PC-9 (cell line): ENCODE measurements around the gene ANP32B. TPM values are rescaled to one million over a fixed set of nuclear protein-coding genes. Genes with fewer than 3 reads are reported as not detected.

ENCODE experiments used
- BruUV-seq: library from RNA; stranded (reverse); fragments of 400-500 nt; replicated peaks from 2 replicates; lab custom pipeline; 2021; lab: Mats Ljungman, UMichigan
- CTCF ChIA-PET: fragments of 300-600 bp; sonication (Branson Sonifier 250); formaldehyde crosslinking; loops from one replicate; lab custom pipeline; 2022; ENCODE audit warnings: antibody characterized with exemption; lab: Charles Lee
- POLR2A ChIA-PET: fragments of 300-600 bp; sonication (Branson Sonifier 250); formaldehyde crosslinking; loops from one replicate; lab custom pipeline; 2022; ENCODE audit warnings: antibody characterized with exemption; ENCODE audit not compliant: unreplicated experiment; lab: Charles Lee
- DNase-seq, 2 experiments: peaks; one replicate each; pipeline versions ENCODE4 v3.0.0 to v3.0.0-alpha.2; 2015 to 2022; ENCODE audit warnings: mixed read lengths in 1 of 2
- H2AFZ ChIP-seq: fragments of 200-600 bp; sonication (generic); 2 replicates; pipeline ENCODE4 v1.8.1; 2017; ENCODE audit warnings: antibody characterized with exemption
- H3F3A ChIP-seq: fragments of 200-600 bp; sonication (generic); 2 replicates; pipeline ENCODE4 v1.8.1; 2017; ENCODE audit warnings: antibody characterized with exemption, mild to moderate bottlenecking, low read depth; ENCODE audit not compliant: insufficient read depth
- H3K27ac ChIP-seq: fragments of 200-600 bp; sonication (generic); 2 replicates; pipeline ENCODE4 v1.6.1; 2016; ENCODE audit warnings: mixed run types
- H3K27me3 ChIP-seq: fragments of 200-600 bp; sonication (generic); 2 replicates; pipeline ENCODE4 v1.6.1; 2016; ENCODE audit warnings: low read depth, mixed run types; ENCODE audit not compliant: insufficient read depth
- H3K36me3 ChIP-seq: fragments of 200-600 bp; sonication (generic); 2 replicates; pipeline ENCODE4 v1.6.1; 2016; ENCODE audit warnings: low read depth, mixed run types
- H3K4me1 ChIP-seq: fragments of 200-600 bp; sonication (generic); replicated peaks from 2 replicates; pipeline ENCODE4 v1.6.1; 2016; ENCODE audit warnings: mixed run types; ENCODE audit not compliant: insufficient read depth
- H3K4me2 ChIP-seq: fragments of 200-600 bp; sonication (generic); 2 replicates; pipeline ENCODE4 v1.6.1; 2017; ENCODE audit warnings: mixed run types
- H3K4me3 ChIP-seq: fragments of 200-600 bp; sonication (generic); 2 replicates; pipeline ENCODE4 v1.6.1; 2016; ENCODE audit warnings: mixed run types
- H3K79me2 ChIP-seq: fragments of 200-600 bp; sonication (generic); 2 replicates; pipeline ENCODE4 v1.6.1; 2017; ENCODE audit warnings: low read depth, mixed run types
- H3K9me2 ChIP-seq: fragments of 200-600 bp; sonication (generic); 2 replicates; pipeline ENCODE4 v1.8.1; 2017; ENCODE audit warnings: mild to moderate bottlenecking; ENCODE audit not compliant: insufficient read depth
- H3K9me3 ChIP-seq: fragments of 200-600 bp; sonication (generic); 2 replicates; pipeline ENCODE4 v1.8.1; 2016; ENCODE audit warnings: low read depth; ENCODE audit not compliant: insufficient read depth
- H4K20me1 ChIP-seq: fragments of 200-600 bp; sonication (generic); 2 replicates; pipeline ENCODE4 v1.8.1; 2017; ENCODE audit not compliant: insufficient read depth
- CTCF ChIP-seq: fragments of 200-600 bp; sonication (generic); conservative IDR thresholded peaks from 2 replicates; pipeline ENCODE4 v1.6.1; 2017; ENCODE audit warnings: mixed run types, antibody characterized with exemption, mild to moderate bottlenecking, moderate library complexity
- EZH2 ChIP-seq: fragments of 200-600 bp; sonication (generic); IDR thresholded peaks from 2 replicates; pipeline ENCODE4 v1.8.0; 2017; ENCODE audit warnings: antibody characterized with exemption, low read depth
- intact Hi-C: fragments of 100-400 bp; cut with micrococcal nuclease; formaldehyde crosslinking; loops from one replicate; pipeline ENCODE4 v1.10.0; 2022; ENCODE audit not compliant: unreplicated experiment
- total RNA-seq: library from RNA; stranded (reverse); gene quantifications from 2 replicates; pipeline ENCODE4 v1.2.3, GENCODE V29; 2021

ANP32B gene
- total RNA-seq, 1 experiment from 2014 or later: 280 TPM

GRCh38 chr9:97935276-97935675, 47.9 kb upstream of the ANP32B start:
- Histone ChIP-seq H4K20me1 (no peaks in the 10 kb centered on the region), H3K27ac (no peak overlapping the region), H3K4me1 (no peaks in the 10 kb centered on the region), H3K4me2 (no peak overlapping the region), H3K9me2 (no peaks in the 10 kb centered on the region), H3K4me3 (no peak overlapping the region), H3F3A (no peaks in the 10 kb centered on the region), H3K27me3 (no peaks in the 10 kb centered on the region), H3K9me3 (no peaks in the 10 kb centered on the region), H2AFZ (no peak overlapping the region), H3K79me2 (no peaks in the 10 kb centered on the region), H3K36me3 (no peaks in the 10 kb centered on the region)
- ChIA-PET POLR2A (no interaction called here), CTCF (no interaction called here)
- TF ChIP-seq CTCF: no peak
- no peak for TF ChIP-seq EZH2
- BruUV-seq: no TSS peak
- no peak for DNase-seq
- intact Hi-C loops: no loop called here

GRCh38 chr9:97936998-97937397, 46.1 kb upstream of the ANP32B start:
- Histone ChIP-seq H4K20me1 (no peaks in the 10 kb centered on the region), H2AFZ (no peak overlapping the region), H3F3A (no peaks in the 10 kb centered on the region), H3K36me3 (no peaks in the 10 kb centered on the region), H3K27ac (no peak overlapping the region), H3K79me2 (no peaks in the 10 kb centered on the region), H3K9me3 (no peaks in the 10 kb centered on the region), H3K4me1 (no peaks in the 10 kb centered on the region), H3K27me3 (no peaks in the 10 kb centered on the region), H3K4me3 (no peak overlapping the region), H3K9me2 (no peaks in the 10 kb centered on the region), H3K4me2 (no peak overlapping the region)
- TF ChIP-seq CTCF (no peak), EZH2 (no peak)
- CTCF ChIA-PET: no interaction called here
- DNase-seq: no peak
- intact Hi-C loops: no loop called here
- BruUV-seq: no TSS peak
- POLR2A ChIA-PET: no interaction called here

- no TSS peak for BruUV-seq
- H4K20me1 ChIP-seq: no peaks in the 10 kb centered on the region
- H3K9me3 ChIP-seq: no peaks in the 10 kb centered on the region
- no peak within 1 kb of the TSS for H3K4me3 ChIP-seq
- no peaks in the 10 kb centered on the region for H3K36me3 ChIP-seq
- ChIA-PET POLR2A (no interaction called here), CTCF (interaction anchor here (0.6 kb wide), 1 partner anchor 320 kb away, joined by 6 read pairs; no protein-coding TSS in a partner anchor)
- intact Hi-C loops: no loop called here
- no peaks in the 10 kb centered on the region for H3K4me1 ChIP-seq
- no peak within 1 kb of the TSS for H3K4me2 ChIP-seq
- H3K27me3 ChIP-seq: peaks cover 5% of the 10 kb centered on the region; the same call in 1 of the 2 replicates
- H3K9me2 ChIP-seq: no peaks in the 10 kb centered on the region
- no peaks in the 10 kb centered on the region for H3F3A ChIP-seq
- no peaks in the 10 kb centered on the region for H3K79me2 ChIP-seq
- no peak for DNase-seq
- H3K27ac ChIP-seq: no peak within 1 kb of the TSS
- no peak for TF ChIP-seq EZH2
- no peak for TF ChIP-seq CTCF
- no peak within 1 kb of the TSS for H2AFZ ChIP-seq
These were observed 45.0 kb upstream of the ANP32B start, which contains the start of gene HEMGN for GRCh38 chr9:97938081-97938644. TSS of gene HEMGN (minus strand) at chr9:97938172. CDS start at chr9:97938136, 36 bp downstream.
